HS-27A (cell line): ENCODE results near the gene ZIC1.

ENCODE experiments used
- DNase-seq: peaks from one replicate; pipeline ENCODE4 v3.0.0-alpha.2; 2012; ENCODE audit warnings: low read depth, missing footprints

The ZIC1 gene

DNA sequence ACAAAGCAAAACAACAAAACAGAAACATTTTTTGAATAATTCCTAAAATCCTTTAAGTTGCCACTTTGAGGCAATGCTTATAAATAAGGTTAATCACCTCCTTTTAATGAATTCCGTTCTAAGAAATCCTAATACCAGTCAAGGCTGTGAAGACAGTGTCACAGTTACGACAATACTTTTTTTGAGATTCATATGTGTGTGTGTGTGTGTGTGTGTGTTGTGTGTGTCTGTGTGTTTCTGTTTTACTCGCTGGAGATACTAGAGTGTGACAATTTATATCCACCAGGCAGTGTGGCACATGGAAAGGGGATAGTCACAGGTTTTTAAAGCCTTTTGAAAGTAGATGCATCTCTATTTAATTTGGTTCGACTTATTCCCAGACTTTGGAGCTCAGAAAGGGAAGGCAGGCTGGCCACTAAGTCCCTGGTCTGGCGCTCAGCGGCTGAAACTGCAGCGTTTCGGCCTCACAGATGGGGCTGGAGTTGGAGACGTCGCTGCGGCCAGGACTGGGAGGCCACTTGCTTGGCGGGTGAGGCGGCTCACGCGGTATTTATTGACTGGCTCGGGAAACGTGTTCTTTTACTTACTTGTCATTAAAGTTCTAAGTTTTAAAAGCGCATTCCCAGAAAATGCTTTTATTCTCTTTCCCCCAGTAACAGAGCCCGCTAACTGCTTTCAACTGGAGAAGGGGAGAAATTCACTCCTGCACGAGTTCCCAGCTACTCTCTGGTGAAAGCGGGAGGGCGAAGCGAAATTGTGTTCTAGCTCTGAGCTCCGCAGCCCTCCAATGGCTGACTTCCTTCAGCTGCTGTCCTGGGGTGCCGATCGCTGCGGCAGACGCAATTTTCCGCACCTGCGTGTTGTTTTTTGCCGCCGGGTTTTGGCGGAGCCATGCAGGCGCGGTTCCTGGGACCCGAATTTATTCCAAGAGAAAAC lies 13.7 kb downstream of the ZIC1 start:
- no peak for DNase-seq

GRCh38 chr3:147423537-147423797 lies 14.3 kb downstream of the ZIC1 start:
- DNase-seq, result no peak

DNA sequence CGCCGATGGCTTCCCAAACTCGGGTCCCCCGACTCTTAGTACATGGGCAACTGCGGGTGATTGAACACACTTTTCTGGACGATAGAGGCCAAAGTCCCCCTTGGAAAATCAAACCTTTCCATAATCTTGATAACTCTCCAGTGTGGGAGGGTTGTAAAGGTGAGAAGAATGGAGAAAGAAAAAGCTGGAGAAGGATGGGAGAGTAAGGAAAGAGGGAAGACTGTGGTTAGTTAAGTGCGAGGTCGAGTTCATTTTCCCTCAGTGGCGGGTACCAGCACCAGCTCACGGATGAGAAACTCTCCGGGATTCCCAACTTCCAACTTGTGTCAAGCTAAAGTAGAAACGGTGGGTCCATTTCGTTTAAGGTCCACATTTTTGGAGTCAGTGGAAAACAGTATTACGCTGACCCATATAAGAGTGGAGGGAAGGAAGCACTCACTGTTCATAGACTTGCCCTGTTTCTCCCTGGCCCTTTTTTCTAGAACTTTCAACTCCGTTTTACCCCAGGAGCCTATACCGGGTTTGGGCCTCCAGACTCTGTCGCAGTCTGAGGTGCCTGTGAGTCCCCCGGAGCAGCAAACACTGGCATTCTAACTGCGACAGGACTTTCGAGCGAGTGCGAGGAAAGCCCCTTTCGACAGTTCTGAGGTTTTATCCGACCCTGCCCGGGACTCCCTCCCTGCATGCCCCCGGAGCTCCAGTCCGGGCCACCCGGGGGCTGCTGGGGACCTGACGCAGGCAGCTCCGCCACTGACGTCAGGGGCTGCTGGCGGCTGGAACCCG lies 14.8 kb downstream of the ZIC1 start:
- no peak for DNase-seq

GRCh38 chr3:147424581-147425387 lies 15.6 kb downstream of the ZIC1 start:
- DNase-seq, result no peak

- DNase-seq, result no peak
Observed at GRCh38 chr3:147425388-147425850, 16.3 kb downstream of the ZIC1 start.

DNA sequence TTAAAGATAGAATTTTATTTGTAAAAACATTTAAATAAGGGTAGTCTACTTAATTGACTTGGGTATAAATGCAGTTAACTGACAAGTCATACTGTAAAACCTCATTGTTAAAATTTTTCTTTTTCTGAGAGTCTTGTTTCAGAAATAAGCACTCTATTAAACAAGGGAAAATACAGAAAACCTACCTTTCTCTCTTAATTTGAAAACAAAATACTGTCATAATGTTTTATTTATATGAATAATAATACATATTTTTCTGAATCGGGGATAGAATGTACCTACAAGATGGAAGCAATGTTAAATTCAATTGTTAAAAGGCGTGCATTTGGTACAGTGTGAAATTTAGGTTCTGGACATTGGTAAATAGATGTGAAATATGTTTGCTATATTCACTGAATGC lies 17.8 kb downstream of the ZIC1 start:
- DNase-seq, result no peak

GRCh38 chr3:147427746-147428145 lies 18.6 kb downstream of the ZIC1 start:
- no peak for DNase-seq

- DNase-seq, result no peak
Observed at GRCh38 chr3:147428326-147428725, 19.2 kb downstream of the ZIC1 start.

DNA sequence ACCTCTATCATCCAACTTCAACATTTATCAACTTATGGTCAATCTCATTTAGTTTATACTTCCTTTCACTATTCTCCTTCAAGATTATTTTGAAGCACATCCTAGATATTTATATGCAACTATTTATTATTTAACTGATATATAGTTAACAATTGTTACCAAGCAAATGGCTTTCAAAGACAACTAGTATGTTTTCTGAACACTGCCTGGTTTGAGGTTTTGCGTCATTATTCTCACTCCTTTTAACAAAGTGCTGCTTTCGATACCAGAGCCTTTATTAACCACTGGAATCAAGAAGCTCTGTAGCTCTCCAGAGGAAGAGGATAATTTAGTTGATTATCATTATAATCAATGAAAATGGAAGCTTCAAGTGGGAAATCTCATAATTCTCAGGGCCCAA lies 19.6 kb downstream of the ZIC1 start:
- DNase-seq, result no peak

DNA sequence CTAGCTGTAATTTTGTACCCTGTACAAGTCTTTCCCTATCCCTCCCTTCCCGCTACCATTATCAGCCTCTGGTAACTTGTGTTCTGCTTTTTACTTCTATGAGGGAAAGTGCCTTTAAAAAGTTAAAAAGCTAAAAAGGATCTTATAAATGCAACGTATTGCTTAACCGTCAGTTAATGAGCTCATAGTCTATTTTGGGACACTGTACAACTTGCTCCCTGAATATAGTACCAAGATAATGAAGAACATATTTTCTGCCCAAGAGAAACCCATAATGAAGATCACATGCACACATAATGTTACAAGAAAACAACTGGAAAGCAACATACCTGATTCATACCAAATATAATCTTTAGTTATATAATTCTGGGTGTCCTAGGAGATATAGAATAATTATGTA lies 22.6 kb downstream of the ZIC1 start:
- no peak for DNase-seq

DNA sequence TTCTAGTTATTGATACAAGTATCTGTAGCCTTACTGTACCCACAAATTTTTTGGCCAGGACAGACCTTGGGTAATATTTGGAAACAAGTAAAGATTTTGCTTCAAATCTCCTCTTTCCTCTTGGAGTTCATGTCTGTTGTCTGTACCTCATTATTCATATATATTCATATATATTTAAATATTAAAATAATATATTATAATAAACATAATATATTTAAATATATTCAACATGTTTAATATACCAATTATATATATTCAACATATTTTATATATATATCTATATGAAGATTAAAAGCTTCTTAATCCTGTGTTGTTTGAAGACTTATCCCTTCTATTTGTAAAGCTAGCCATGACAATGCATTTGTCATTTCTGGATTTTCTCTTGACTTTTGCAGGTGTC lies 38.1 kb downstream of the ZIC1 start:
- no peak for DNase-seq

DNA sequence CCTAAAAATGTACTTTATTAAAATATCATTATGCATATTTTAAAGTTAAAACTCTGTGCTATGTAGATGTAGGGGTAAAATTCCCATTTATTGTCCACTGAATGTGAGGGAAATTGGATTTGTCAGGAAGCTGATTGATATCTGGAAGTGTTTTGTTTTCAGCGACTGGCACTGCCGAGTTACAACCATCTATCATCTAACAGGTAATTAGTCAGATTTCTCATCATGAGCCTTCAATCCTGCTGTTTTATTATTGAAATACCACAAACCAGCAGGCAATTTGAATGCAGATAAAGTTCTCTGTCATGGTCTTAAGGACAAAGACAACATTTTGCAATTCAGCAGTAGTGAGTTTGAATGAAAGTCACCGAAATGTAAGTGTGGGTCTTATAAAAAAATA lies 40.5 kb downstream of the ZIC1 start:
- no peak for DNase-seq

DNA sequence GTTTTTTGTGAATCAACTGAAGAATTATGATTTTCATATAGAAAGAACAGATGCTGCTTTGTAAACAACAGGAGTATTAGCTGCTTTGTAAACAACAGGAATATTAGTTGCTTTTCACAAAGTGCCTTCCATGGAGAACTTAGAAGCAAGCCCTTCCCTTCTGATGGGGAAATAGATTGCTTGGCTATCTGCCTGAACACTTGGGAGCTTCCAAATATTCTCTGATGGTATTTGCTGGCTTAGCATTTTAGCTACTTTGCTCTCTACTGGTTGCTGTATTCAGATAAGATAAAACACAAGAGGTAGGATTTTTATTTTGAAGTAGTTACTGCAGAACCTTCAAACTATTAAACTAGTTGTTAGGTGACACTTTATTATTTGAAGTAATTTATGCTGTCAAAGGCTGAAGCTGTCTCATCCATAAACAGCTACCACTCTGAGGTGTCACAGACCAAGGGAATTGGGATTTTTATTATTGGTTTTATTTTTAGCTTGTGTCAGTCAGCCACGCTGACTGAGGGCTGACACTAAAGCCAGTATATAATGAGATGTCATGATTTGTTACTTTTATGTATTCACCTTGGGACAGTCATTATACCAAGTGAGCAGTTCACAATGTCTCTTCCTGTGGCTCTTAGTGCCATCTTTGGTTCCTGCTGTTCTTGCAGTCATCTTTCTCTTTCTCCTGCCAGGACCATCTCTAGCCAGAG lies 50.0 kb downstream of the ZIC1 start:
- DNase-seq, result no peak

GRCh38 chr3:147462856-147463255 lies 53.7 kb downstream of the ZIC1 start:
- DNase-seq, result no peak
